Measurements from ENCODE around the gene CEP72. TPM values are rescaled to one million over a fixed set of nuclear protein-coding genes. Genes with fewer than 3 reads are reported as not detected.
A peak's percentile ranks its signal among the peaks of the same experiment; 100 is the strongest.
"Not testable (repeated sequence)": the region's sequence is repeated elsewhere in the genome, so short reads cannot be mapped to it uniquely, and the experiment has no call there.

The CEP72 gene
- total and polyA plus RNA-seq, 2 of the 13 experiments (the other 11 are each of a cell fraction or from before 2014, with no cell fraction given), result 3.4 to 9.4 TPM

DNA sequence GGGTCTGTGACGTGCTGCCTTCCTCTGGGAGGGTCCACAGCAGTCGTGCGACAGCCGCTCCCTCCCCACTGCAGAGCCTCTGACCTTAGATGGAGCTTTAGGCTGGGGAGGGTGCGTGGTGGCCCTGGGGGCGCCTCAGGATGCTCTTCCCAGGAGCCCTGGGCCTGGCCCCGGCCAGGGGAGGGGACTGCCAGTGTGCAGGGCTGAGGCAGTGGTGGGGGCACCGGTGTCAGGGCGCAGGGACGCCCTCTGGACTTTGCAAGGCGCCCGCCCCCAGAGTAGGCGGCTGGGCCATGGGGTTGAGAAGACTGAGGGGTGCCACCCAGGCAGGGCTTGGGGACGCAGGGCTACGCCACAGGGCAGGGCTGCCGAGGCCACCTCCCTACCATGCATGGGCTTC is 66.4 kb downstream of the CEP72 start:
- H3K4me3 ChIP-seq (replicated peaks in 1 of 3; ENCODE audit: insufficient read depth in 1 of 3, low read depth in 2 of 3, low read length in 3 of 3); H3K79me2 ChIP-seq (ENCODE audit: insufficient read depth, low read length); H3K9ac ChIP-seq (ENCODE audit: insufficient read depth, low read depth, low read length); H4K20me1 ChIP-seq (ENCODE audit: insufficient read depth, low read length); FAIRE-seq; DNase-seq (ENCODE audit: low spot score); ATAC-seq; H3K9me3 ChIP-seq (ENCODE audit: low read length); H3K36me3 ChIP-seq (replicated peaks in 1 of 2; ENCODE audit: control insufficient read depth in 1 of 2, insufficient read depth in 2 of 2, low read length in 2 of 2); H3K4me1 ChIP-seq (ENCODE audit: insufficient read depth, low read length); CTCF ChIA-PET (ENCODE audit: low intra/inter-chr PET ratio, low total read pairs); H2AFZ ChIP-seq (ENCODE audit: low read length); H3K27ac ChIP-seq (ENCODE audit: extremely low read length, insufficient read depth, low read length); H3K4me2 ChIP-seq (ENCODE audit: low read depth, low read length); BruUV-seq (replicated peaks); POLR2A ChIA-PET: not testable (repeated sequence)
- no CpG with 5 or more reads among the region's 16 CpGs for WGBS (ENCODE audit: low lambda C conversion rate)
- intact Hi-C loops (cut with micrococcal nuclease; ENCODE audit: unreplicated experiment), result loop anchor here (10.0 kb wide), 1 partner anchor 216 kb away; the partner anchor contains the start of genes BRD9 and TRIP13
- in situ Hi-C loops (cut with HindIII; ENCODE audit: extremely low pct_ligation_motif_present, low pct_unique_long_range_greater_than_20kb), result loop anchor here (10.0 kb wide), 1 partner anchor 216 kb away; the partner anchor contains the start of genes BRD9 and TRIP13
- TF ChIP-seq AGO1 (IDR thresholded peaks at IDR 0.05; ENCODE audit: low read depth, low read length, poor library complexity, severe bottlenecking), result peak; percentile 83
- H3K27me3 ChIP-seq (ENCODE audit: control insufficient read depth in 1 of 2, insufficient read depth in 2 of 2, low read length in 2 of 2), result peaks cover 5 to 22% of the 10 kb centered on the region in 2 experiments; a peak in 4 of 5 replicates

DNA sequence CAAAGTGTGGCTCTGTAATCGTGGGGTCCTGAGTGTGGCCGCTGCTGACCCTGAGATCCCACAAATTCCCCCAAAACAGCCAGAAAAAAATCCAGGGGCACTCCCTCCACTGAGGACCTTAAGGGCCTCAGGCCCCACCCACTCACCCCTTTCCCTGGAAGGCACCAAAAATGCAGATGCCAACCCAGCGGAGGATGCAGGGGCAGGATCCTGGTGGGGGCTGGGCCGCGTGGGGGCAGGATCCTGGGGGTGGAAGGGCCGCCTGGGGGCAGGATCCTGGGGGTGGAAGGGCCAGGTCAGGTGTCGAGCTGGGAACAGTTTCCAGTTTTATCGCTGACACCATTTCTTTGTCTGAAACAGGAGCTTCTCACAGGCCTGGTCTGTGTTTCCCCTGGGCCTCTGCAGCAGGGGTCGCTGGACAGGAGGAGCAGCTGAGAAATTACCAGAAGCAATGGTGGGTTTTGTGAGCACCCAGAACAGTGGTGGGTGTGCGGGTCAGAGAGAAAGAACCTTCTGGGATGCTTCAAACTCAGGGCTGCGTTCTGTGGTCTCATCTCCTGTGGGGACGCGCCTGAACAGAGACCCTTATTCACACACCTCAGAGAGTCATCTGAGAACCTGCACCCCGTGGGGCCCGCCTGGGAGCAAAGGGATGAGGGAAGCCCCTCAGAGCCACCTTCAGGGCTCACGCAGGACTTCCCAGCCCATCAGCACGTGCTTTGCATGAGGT is 67.2 kb downstream of the CEP72 start:
- H3K27me3 ChIP-seq (ENCODE audit: control insufficient read depth in 1 of 2, insufficient read depth in 2 of 2, low read length in 2 of 2), result peaks cover 6 to 19% of the 10 kb centered on the region in 2 experiments
- 12% methylated on average over 7 of the region's 17 CpGs for WGBS (ENCODE audit: low lambda C conversion rate)
- intact Hi-C loops (cut with micrococcal nuclease; ENCODE audit: unreplicated experiment) (loop anchor here (10.0 kb wide), 1 partner anchor 215 kb away; the partner anchor contains the start of genes BRD9 and TRIP13), in situ Hi-C loops (cut with HindIII; ENCODE audit: extremely low pct_ligation_motif_present, low pct_unique_long_range_greater_than_20kb) (loop anchor here (10.0 kb wide), 1 partner anchor 215 kb away; the partner anchor contains the start of genes BRD9 and TRIP13)
- ATAC-seq; CTCF ChIA-PET (ENCODE audit: low intra/inter-chr PET ratio, low total read pairs); H3K79me2 ChIP-seq (ENCODE audit: insufficient read depth, low read length); DNase-seq (ENCODE audit: low spot score); H4K20me1 ChIP-seq (ENCODE audit: insufficient read depth, low read length); BruUV-seq (replicated peaks); H3K4me1 ChIP-seq (ENCODE audit: insufficient read depth, low read length); H3K36me3 ChIP-seq (replicated peaks in 1 of 2; ENCODE audit: control insufficient read depth in 1 of 2, insufficient read depth in 2 of 2, low read length in 2 of 2); H3K27ac ChIP-seq (ENCODE audit: extremely low read length, insufficient read depth, low read length); H3K9me3 ChIP-seq (ENCODE audit: low read length); H3K9ac ChIP-seq (ENCODE audit: insufficient read depth, low read depth, low read length); H3K4me2 ChIP-seq (ENCODE audit: low read depth, low read length); H3K4me3 ChIP-seq (replicated peaks in 1 of 3; ENCODE audit: insufficient read depth in 1 of 3, low read depth in 2 of 3, low read length in 3 of 3); POLR2A ChIA-PET; FAIRE-seq; H2AFZ ChIP-seq (ENCODE audit: low read length): not testable (repeated sequence)

DNA sequence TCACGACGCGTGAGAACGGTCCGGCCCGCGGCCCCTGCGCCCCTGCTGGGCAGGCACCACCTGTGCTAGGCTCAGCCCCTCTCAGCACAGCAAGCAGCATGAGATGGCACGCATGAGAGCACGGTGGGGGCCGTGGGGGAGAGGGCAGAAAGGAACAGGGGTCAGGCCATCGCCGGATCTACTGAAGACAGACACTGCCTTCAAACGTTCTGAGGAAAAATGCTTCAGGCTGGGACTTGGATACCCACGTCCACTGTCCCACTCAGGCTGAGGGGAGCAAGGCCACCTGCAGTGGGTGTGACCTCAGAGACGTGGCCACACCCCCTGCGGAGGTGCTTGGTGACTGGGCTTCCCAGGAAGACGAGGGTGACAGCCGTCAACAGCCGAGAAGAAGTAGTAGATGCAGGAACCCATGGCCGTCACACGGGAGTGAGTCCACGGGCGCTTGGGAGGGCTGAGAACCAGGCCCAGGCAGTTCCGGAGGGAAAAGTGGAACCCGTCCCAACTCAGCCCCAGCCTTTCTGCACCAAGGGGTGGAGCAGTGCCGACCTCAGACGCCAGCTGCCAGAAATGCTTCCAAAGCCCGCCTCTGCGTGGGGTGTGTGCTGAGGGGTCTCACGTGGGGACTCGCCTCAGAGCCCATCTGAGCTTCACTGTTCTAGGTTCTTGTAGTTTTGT is 68.1 kb downstream of the CEP72 start:
- BruUV-seq (replicated peaks); POLR2A ChIA-PET; FAIRE-seq; CTCF ChIA-PET (ENCODE audit: low intra/inter-chr PET ratio, low total read pairs); H3K4me2 ChIP-seq (ENCODE audit: low read depth, low read length); H3K4me1 ChIP-seq (ENCODE audit: insufficient read depth, low read length); DNase-seq (ENCODE audit: low spot score); H2AFZ ChIP-seq (ENCODE audit: low read length); H3K36me3 ChIP-seq (replicated peaks in 1 of 2; ENCODE audit: control insufficient read depth in 1 of 2, insufficient read depth in 2 of 2, low read length in 2 of 2); H3K4me3 ChIP-seq (replicated peaks in 1 of 3; ENCODE audit: insufficient read depth in 1 of 3, low read depth in 2 of 3, low read length in 3 of 3); ATAC-seq; H3K9me3 ChIP-seq (ENCODE audit: low read length); H3K9ac ChIP-seq (ENCODE audit: insufficient read depth, low read depth, low read length); intact Hi-C loops (cut with micrococcal nuclease; ENCODE audit: unreplicated experiment); H3K79me2 ChIP-seq (ENCODE audit: insufficient read depth, low read length); H4K20me1 ChIP-seq (ENCODE audit: insufficient read depth, low read length); H3K27ac ChIP-seq (ENCODE audit: extremely low read length, insufficient read depth, low read length): not testable (repeated sequence)
- peaks cover 7 to 24% of the 10 kb centered on the region in 2 experiments; a peak in 4 of 5 replicates for H3K27me3 ChIP-seq (ENCODE audit: control insufficient read depth in 1 of 2, insufficient read depth in 2 of 2, low read length in 2 of 2)
- in situ Hi-C loops (cut with HindIII; ENCODE audit: extremely low pct_ligation_motif_present, low pct_unique_long_range_greater_than_20kb), result loop anchor here (10.0 kb wide), 1 partner anchor 95 kb away; no protein-coding TSS in a partner anchor
- WGBS (ENCODE audit: low lambda C conversion rate), result no CpG with 5 or more reads among the region's 32 CpGs

DNA sequence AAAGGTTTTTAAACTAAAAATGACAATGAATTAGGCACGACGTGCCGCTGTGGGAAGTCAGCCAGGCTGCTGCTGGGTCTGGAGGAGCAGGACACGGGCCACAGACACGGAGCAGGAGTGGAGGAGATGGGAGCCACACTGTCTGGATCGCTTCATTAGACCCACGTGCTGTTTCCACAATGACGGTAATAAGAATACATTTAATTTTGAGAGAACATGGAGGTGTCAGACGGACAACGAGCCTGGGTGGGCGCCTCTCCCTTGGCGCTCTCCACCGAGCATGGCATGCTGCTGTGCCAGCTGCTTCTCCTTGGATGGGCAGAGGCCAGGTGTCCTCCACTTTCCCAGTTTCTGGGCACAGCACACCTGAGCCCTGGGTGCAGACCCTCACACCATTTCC is 68.7 kb downstream of the CEP72 start:
- FAIRE-seq; H3K9ac ChIP-seq (ENCODE audit: insufficient read depth, low read depth, low read length); BruUV-seq (replicated peaks); DNase-seq (ENCODE audit: low spot score); H4K20me1 ChIP-seq (ENCODE audit: insufficient read depth, low read length); H3K4me1 ChIP-seq (ENCODE audit: insufficient read depth, low read length); H3K9me3 ChIP-seq (ENCODE audit: low read length); POLR2A ChIA-PET; H3K4me3 ChIP-seq (replicated peaks in 1 of 3; ENCODE audit: insufficient read depth in 1 of 3, low read depth in 2 of 3, low read length in 3 of 3); H3K79me2 ChIP-seq (ENCODE audit: insufficient read depth, low read length); H3K4me2 ChIP-seq (ENCODE audit: low read depth, low read length); ATAC-seq; H3K27ac ChIP-seq (ENCODE audit: extremely low read length, insufficient read depth, low read length); intact Hi-C loops (cut with micrococcal nuclease; ENCODE audit: unreplicated experiment); CTCF ChIA-PET (ENCODE audit: low intra/inter-chr PET ratio, low total read pairs); H3K36me3 ChIP-seq (replicated peaks in 1 of 2; ENCODE audit: control insufficient read depth in 1 of 2, insufficient read depth in 2 of 2, low read length in 2 of 2); H2AFZ ChIP-seq (ENCODE audit: low read length): not testable (repeated sequence)
- H3K27me3 ChIP-seq (ENCODE audit: control insufficient read depth in 1 of 2, insufficient read depth in 2 of 2, low read length in 2 of 2), result peaks cover 6 to 25% of the 10 kb centered on the region in 2 experiments; a peak in 4 of 5 replicates
- in situ Hi-C loops (cut with HindIII; ENCODE audit: extremely low pct_ligation_motif_present, low pct_unique_long_range_greater_than_20kb), result loop anchor here (10.0 kb wide), 1 partner anchor 94 kb away; no protein-coding TSS in a partner anchor
- WGBS (ENCODE audit: low lambda C conversion rate), result 57% methylated on average over 13 of the region's 13 CpGs

All from HepG2 (cell line).